Islet of Langerhans (tissue), 1 donor: ENCODE results near the gene DISP2.

Source experiments
- FAIRE-seq: peaks from one replicate; lab custom pipeline; 2011; peaks lifted over from hg19 to GRCh38; lab: Jason Lieb, UNC

Gene DISP2

GRCh38 chr15:40357723-40358470, at the start of gene DISP2:
Gene DISP2 (plus strand): TSS chr15:40358219. CDS start chr15:40358322, 103 bp downstream.
- no peak for FAIRE-seq

- FAIRE-seq: no peak
Observed at GRCh38 chr15:40309344-40309862, 48.6 kb upstream of the DISP2 start.

- no peak for FAIRE-seq
Observed at GRCh38 chr15:40310001-40310959, 47.7 kb upstream of the DISP2 start.

- FAIRE-seq: no peak
Observed at GRCh38 chr15:40310993-40311392, 47.0 kb upstream of the DISP2 start.

- FAIRE-seq: no peak
Observed at GRCh38 chr15:40312370-40313158, 45.5 kb upstream of the DISP2 start.

GRCh38 chr15:40313531-40314398, 44.3 kb upstream of the DISP2 start:
- no peak for FAIRE-seq

- FAIRE-seq: no peak
Observed at GRCh38 chr15:40314723-40315276, 43.2 kb upstream of the DISP2 start.

GRCh38 chr15:40316931-40317330, 41.1 kb upstream of the DISP2 start:
- FAIRE-seq: no peak

GRCh38 chr15:40317580-40317979, 40.4 kb upstream of the DISP2 start:
- FAIRE-seq: no peak

GRCh38 chr15:40320409-40320808, 37.6 kb upstream of the DISP2 start:
- no peak for FAIRE-seq

GRCh38 chr15:40320931-40321371, 37.1 kb upstream of the DISP2 start:
- peak; percentile 38 for FAIRE-seq

GRCh38 chr15:40322531-40323238, 35.3 kb upstream of the DISP2 start:
- FAIRE-seq: no peak

- no peak for FAIRE-seq
Observed at GRCh38 chr15:40323239-40323952, 34.6 kb upstream of the DISP2 start, which contains the start of gene INAFM2. Gene INAFM2 (plus strand): TSS chr15:40323692. CDS start chr15:40324056, 364 bp downstream.

- FAIRE-seq: no peak
Observed at GRCh38 chr15:40323953-40324937, 33.8 kb upstream of the DISP2 start.

- no peak for FAIRE-seq
Observed at GRCh38 chr15:40325188-40325587, 32.8 kb upstream of the DISP2 start.

- no peak for FAIRE-seq
Observed at GRCh38 chr15:40325700-40326099, 32.3 kb upstream of the DISP2 start.

GRCh38 chr15:40327457-40327856, 30.6 kb upstream of the DISP2 start:
- FAIRE-seq: no peak

- FAIRE-seq: no peak
Observed at GRCh38 chr15:40328176-40328575, 29.8 kb upstream of the DISP2 start.
